Measurements from ENCODE around the gene LHPP.

DNA sequence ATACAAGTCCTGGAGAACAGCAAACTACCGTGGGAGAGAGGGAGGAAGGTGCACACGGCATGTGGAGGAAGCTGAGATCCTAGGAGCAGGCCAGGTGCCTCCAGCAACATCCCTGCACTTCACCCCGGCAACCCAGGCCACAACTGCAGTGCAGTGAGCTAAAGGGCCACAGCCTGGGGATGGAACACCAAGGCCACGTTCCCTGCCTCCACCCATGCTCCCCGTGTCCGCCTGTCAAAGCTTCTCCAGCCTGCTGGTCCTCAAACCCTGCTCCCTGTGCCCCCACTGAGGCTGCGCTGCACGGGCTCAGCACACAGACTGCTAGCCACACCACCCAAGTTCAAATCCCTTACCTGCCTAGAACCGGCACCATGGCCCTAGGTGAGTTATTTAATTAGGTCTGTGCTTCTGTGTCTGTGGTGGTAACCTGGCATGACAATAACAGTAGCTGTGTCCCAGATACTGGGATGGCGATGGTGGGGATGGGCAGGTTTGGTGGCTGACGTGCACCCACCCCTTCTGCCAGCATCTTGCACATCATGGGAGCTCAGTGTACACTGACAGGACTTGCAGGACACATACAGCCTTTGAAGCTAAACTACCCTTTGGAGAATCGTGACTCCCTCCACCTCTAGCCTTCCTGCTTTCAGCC is 197.1 kb downstream of the LHPP start:
- TF ChIP-seq CTCF (conservative IDR thresholded peaks at IDR 0.05) (no peak), EZH2 (IDR thresholded peaks at IDR 0.05; ENCODE audit: low read depth) (no peak)
